GM19395 (cell line): ENCODE results near the gene SSR4.

ENCODE experiments used
- ATAC-seq: cut with Tn5 transposase; IDR thresholded peaks from one replicate; pipeline ENCODE4 v1.9.1; 2021; ENCODE audit warnings: mild to moderate bottlenecking, moderate library complexity; ENCODE audit not compliant: unreplicated experiment

SSR4 gene

DNA sequence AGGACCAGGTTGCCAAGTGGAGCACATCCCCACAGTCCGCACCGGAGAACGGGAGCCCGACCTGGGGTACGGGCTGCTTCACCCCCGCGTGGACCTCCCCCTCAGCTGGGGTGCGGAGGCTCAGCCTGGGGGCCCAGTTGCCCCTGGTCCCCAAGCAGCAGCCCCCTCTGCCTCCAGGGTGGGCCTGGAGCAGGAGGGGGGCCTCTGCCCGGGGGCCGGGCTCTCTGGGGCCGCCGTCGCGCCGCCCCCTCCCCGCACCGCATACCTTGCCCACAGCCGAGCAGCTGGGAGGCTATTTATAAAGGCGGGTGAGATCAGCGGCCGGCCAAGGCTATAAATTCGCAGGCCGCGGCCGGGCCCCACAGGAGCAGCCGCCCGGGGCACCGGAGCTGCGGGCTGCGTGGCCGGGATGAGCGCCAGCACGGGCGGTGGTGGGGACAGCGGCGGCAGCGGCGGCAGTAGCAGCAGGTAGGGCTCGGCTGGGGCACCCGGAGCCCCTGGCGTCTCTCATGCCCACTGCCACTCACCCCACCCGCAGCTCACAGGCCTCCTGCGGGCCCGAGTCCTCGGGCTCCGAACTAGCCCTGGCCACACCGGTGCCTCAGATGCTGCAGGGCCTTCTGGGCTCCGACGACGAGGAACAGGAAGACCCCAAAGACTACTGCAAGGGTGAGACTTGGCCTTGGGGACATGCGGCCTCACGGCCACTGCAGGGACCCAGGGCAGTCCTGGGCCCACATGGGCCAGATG lies 13.6 kb upstream of the SSR4 start, which contains the start of gene SRPK3:
Gene SRPK3 (plus strand): TSS at position 364 of the 750 bp plus-strand sequence. CDS start 46 bp downstream, at position 410.
- ATAC-seq, result no peak

- ATAC-seq, result no peak
These were observed 12.9 kb upstream of the SSR4 start for GRCh38 chrX:153781428-153782047.

DNA sequence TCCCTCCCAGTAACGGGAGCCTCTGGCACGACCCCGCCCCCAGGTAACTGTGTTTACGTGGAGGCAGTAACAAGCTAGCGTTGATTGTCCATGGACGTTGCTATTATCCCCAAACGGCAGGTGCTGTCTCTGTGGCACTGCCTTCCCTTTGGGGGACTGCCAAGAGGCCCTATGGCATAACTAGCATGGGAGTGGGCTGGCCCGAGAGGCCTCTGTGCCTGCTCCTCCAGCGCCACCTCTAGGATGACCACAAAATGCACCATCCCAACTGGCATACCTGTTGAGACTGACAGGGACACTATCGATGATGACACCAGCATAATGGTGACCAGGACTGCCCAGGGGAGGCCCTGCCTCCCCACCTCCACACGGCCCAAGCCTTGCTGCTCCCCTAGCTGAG lies 12.2 kb upstream of the SSR4 start:
- no peak for ATAC-seq

DNA sequence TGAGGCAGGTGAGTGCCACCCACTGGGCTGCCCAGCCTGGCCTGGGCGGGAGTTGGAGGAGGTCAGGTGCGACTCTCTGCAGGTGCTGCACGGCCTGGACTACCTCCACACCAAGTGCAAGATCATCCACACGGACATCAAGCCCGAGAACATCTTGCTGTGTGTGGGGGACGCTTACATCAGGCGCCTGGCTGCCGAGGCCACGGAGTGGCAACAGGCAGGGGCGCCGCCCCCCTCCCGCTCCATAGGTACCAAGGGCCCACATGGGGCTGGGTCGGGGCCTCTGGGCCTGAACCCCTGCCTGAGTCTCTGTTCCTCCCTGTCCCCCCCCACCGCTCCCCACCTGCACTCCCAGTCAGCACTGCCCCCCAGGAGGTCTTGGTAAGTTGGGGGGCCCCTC lies 11.6 kb upstream of the SSR4 start:
- no peak for ATAC-seq

DNA sequence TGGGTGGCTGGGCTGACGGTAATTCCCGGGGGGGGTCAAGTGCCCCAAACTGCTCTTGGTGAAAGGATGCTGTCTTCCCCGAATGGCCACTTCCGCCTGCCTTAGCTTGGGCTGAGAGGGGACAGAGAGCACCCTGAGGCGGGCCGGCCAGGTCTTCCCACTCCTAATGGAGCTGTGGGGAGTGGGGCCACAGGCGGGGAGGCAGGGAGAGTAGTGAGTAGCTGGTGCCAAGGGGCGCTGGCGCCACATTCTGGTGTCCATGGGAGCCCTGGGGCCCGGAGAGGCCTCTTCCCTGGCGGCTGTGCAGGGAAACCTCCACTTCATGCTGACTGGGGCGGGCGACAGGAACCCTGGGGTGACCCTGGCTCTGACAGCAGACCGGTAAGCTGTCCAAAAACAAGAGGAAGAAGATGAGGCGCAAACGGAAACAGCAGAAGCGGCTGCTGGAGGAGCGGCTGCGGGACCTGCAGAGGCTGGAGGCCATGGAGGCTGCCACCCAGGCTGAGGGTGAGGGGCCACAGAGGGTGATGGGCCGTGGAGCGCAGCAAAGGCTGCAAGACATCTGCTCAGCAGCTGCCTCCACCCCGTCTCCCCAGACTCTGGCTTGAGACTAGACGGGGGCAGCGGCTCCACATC lies 11.0 kb upstream of the SSR4 start:
- ATAC-seq, result no peak

GRCh38 chrX:153784325-153784967 lies 10.0 kb upstream of the SSR4 start:
- ATAC-seq, result no peak

GRCh38 chrX:153786669-153787068 lies 7.8 kb upstream of the SSR4 start:
- ATAC-seq, result no peak

GRCh38 chrX:153789654-153790053 lies 4.8 kb upstream of the SSR4 start:
- no peak for ATAC-seq

GRCh38 chrX:153791104-153791852 lies 3.2 kb upstream of the SSR4 start:
- ATAC-seq, result no peak

GRCh38 chrX:153792368-153792767 lies 2.1 kb upstream of the SSR4 start:
- ATAC-seq, result no peak

- ATAC-seq, result no peak
These were observed 1.2 kb upstream of the SSR4 start for GRCh38 chrX:153793291-153793690.

DNA sequence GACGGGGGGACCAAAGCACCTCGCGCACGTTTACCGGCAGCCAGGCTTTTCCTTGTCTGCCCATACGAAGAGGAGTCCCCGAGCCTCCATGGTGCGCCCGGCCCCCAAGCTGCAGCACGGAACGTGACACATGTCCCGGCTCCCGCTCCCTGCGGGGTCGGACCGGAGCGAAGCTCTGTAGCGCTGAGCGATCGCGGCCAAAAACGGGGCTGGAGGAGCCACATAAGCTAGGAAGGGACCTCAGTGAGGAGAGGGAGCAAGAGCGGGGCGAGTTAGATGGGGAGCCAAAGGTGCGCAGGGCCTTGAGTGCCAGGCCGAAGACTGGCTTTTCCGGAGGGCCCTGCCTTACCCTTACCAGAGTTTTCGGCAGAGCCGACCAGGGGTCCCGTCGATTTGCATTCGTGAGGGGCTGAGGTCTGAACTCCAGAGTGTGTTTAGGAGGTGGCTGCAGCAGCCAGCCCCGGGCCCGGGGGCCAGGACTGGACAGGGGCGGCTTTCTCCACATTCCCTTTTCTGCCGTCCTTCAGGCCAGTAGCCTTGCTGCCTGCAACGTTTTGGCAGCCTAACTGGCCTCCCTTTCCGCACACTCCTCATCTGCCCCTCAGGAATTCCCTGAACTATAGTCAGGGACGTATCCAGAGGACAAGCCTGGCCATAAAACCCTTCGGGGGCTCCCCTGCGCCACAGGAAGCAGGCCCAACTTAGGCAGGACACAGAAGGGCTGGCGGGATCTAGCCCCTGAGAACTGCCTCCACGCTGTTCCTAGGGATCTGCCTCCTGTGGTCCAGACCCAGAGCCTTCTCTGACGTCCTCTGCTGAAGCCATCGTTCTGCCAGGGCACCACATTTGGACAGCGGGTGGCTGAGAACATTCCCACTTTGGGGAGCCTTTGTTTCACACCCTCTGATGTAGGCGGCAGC lies 689 bp downstream of the SSR4 start:
- ATAC-seq, result no peak

DNA sequence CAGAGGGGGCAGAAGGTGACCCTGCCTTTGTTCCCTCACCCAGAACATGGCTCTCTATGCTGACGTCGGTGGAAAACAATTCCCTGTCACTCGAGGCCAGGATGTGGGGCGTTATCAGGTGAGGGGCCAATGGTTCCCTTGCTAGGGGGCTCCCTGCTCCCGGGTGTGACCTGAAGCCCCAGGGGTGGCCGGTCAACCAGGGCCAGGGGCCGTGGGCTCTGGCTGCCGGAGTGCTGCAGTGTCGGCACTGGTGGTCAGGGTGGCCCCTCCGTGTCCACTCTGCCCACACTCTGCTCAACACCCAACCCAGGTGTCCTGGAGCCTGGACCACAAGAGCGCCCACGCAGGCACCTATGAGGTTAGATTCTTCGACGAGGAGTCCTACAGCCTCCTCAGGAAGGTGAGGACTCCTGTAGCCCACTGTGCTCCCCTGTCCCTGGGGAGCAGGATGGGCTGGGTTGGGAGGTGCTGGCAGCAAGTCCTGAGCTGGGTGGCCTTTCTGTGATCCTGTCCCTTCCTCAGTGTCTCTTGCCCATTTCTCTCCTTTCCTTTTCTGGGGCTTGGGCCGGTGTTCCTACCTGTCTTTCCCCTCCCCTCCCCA lies 3.0 kb downstream of the SSR4 start:
- no peak for ATAC-seq

DNA sequence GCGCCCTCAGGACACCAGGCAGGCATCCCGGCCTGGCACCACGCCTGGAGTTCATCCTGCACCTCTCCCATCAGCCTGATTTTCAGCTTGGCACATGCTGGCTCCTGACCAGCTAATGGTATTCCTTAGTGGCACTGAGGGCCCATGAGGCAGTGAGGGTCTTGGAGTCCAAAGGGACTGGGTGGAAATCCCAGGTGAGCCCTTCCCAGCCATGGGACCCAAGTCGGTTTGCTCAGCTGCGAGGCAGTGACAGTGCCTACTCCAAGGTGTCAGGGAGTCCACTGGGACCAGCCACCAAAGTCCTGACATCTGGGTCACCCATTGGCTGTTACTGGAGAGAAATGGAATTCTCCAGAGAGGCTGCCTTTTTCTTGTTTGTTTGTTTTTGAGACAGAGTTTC lies 4.9 kb downstream of the SSR4 start:
- ATAC-seq, result no peak

DNA sequence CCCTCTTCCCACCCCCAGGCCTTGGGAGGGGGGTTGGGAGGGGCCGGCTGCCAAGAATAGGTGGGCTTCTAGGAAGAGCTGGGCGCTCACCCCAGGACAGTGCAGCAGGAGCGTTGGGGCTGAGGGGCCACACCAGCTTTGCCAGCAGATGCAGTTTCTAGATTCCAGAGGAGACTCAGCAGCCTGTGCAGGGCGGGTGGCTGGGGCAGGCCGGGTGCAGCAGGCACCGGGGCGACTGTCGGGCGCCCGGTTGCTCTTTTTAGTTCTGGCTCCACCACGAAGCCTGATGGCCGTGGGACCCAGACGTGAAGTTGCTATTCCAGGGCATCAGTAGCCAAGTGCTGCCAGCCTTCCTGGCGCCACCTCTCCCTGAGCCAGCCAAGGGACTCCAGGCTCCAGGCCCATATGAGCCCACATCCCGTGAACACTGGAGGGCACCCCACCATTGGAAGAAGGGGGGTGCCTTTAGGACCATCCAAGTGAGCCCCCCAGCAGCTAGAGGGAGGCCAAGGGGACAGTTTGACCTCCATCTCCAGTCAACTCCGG lies 5.8 kb downstream of the SSR4 start:
- ATAC-seq, result no peak

DNA sequence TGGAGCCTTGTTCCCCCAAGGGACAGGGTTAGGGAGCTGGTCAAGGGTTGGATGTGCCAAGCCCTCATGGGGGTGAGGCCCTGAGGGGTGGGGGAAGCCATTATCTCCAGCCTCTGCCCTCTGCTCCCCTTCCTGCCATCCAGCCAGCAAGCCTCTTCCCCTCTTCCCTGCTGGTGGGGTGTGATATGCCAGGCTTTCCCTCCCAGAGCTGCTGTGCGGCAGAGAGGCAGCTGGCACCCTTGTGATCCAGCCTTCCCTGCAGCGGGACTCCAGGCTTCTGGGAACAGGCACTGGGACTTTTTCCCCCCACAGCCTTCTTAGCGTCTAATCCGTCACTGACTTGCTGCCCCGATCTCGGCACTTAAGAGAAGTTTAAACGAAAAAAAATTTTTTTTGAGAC lies 6.3 kb downstream of the SSR4 start:
- ATAC-seq, result no peak

- no peak for ATAC-seq
These were observed 7.2 kb downstream of the SSR4 start for GRCh38 chrX:153801669-153802068.

GRCh38 chrX:153802513-153803045 lies 8.1 kb downstream of the SSR4 start:
- ATAC-seq, result no peak
